GM12892 (cell line): Measurements from ENCODE around the gene NOL6.

Source experiments
- POLR2A ChIP-seq: IDR thresholded peaks from 2 replicates; pipeline ENCODE4 v1.6.1; 2011; ENCODE audit warnings: low read depth, low read length, control low read depth
- POLR2AphosphoS5 ChIP-seq: IDR thresholded peaks from 2 replicates; pipeline ENCODE4 v1.6.1; 2011; ENCODE audit warnings: low read depth, low read length, control low read depth
- TAF1 ChIP-seq: IDR thresholded peaks from 2 replicates; pipeline ENCODE4 v1.6.1; 2011; ENCODE audit warnings: low read depth, mild to moderate bottlenecking, control low read depth, low read length, borderline replicate concordance

DNA sequence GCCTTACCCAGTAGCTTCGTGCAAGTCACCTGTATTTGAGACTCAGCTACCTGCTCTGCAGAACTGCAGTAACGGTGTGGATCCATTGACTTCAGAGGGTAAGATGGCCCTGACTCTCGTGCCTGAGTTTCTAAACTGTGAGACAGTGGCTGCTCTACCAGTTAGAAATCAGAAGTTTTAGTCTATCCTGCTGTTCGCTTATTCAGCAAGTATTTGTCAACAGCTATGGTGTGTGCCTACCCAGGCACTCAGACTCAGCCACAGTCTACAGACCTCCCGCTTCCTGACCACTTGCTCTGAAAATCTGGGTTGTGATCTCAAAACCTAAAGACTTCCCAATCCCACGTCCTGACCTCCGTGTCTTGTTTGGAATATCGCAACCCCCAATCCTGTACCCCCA lies 39.9 kb downstream of the NOL6 start:
- TF ChIP-seq TAF1 (no peak), POLR2A (no peak), POLR2AphosphoS5 (no peak)
